ENCODE results near the gene MAGI3.

The MAGI3 gene

GRCh38 chr1:113677250-113678158 is 287.2 kb downstream of the MAGI3 start:
- TF ChIP-seq CTCF (IDR thresholded peaks at IDR 0.05; ENCODE audit: low read depth, low read length, missing control alignments): peak; percentile 33
- peak; percentile 20 for DNase-seq (ENCODE audit: extremely low read depth, low read depth)

GRCh38 chr1:113678159-113678469 is 287.8 kb downstream of the MAGI3 start:
- no peak for DNase-seq (ENCODE audit: extremely low read depth, low read depth)
- no peak for TF ChIP-seq CTCF (IDR thresholded peaks at IDR 0.05; ENCODE audit: low read depth, low read length, missing control alignments)
- no peak overlapping the region for H3K4me3 ChIP-seq (replicated peaks; ENCODE audit: low read depth, low read length)

More at GRCh38 chr1:113677250-113678158, 287.2 kb downstream of the MAGI3 start:
- no peak overlapping the region for H3K4me3 ChIP-seq (replicated peaks; ENCODE audit: low read depth, low read length)

- no peak for TF ChIP-seq CTCF (IDR thresholded peaks at IDR 0.05; ENCODE audit: low read depth, low read length, missing control alignments)
- DNase-seq (ENCODE audit: extremely low read depth, low read depth): no peak
- H3K4me3 ChIP-seq (replicated peaks; ENCODE audit: low read depth, low read length): no peak overlapping the region
These were observed 291.5 kb downstream of the MAGI3 start for GRCh38 chr1:113681596-113682337.

- DNase-seq (ENCODE audit: extremely low read depth, low read depth): no peak
- no peak for TF ChIP-seq CTCF (IDR thresholded peaks at IDR 0.05; ENCODE audit: low read depth, low read length, missing control alignments)
- H3K4me3 ChIP-seq (replicated peaks; ENCODE audit: low read depth, low read length): no peak overlapping the region
These were observed 293.3 kb downstream of the MAGI3 start for GRCh38 chr1:113683384-113684152.

- peak; percentile 26 for DNase-seq (ENCODE audit: extremely low read depth, low read depth)
- TF ChIP-seq CTCF (IDR thresholded peaks at IDR 0.05; ENCODE audit: low read depth, low read length, missing control alignments): no peak
- no peak overlapping the region for H3K4me3 ChIP-seq (replicated peaks; ENCODE audit: low read depth, low read length)
These were observed 293.8 kb downstream of the MAGI3 start for GRCh38 chr1:113684153-113684541.

GRCh38 chr1:113686891-113687618 is 296.7 kb downstream of the MAGI3 start:
- no peak for DNase-seq (ENCODE audit: extremely low read depth, low read depth)
- no peak for TF ChIP-seq CTCF (IDR thresholded peaks at IDR 0.05; ENCODE audit: low read depth, low read length, missing control alignments)
- H3K4me3 ChIP-seq (replicated peaks; ENCODE audit: low read depth, low read length): no peak overlapping the region
